HG03280 (cell line): ENCODE results near the gene PRM2.
A peak's percentile ranks its signal among the peaks of the same experiment; 100 is the strongest.
"Not testable (repeated sequence)": the region's sequence is repeated elsewhere in the genome, so short reads cannot be mapped to it uniquely, and the experiment has no call there.

Experiments used
- ATAC-seq: cut with Tn5 transposase; IDR thresholded peaks from one replicate; pipeline ENCODE4 v1.9.1; 2021; ENCODE audit warnings: mild to moderate bottlenecking, moderate library complexity; ENCODE audit not compliant: unreplicated experiment

PRM2 gene

DNA sequence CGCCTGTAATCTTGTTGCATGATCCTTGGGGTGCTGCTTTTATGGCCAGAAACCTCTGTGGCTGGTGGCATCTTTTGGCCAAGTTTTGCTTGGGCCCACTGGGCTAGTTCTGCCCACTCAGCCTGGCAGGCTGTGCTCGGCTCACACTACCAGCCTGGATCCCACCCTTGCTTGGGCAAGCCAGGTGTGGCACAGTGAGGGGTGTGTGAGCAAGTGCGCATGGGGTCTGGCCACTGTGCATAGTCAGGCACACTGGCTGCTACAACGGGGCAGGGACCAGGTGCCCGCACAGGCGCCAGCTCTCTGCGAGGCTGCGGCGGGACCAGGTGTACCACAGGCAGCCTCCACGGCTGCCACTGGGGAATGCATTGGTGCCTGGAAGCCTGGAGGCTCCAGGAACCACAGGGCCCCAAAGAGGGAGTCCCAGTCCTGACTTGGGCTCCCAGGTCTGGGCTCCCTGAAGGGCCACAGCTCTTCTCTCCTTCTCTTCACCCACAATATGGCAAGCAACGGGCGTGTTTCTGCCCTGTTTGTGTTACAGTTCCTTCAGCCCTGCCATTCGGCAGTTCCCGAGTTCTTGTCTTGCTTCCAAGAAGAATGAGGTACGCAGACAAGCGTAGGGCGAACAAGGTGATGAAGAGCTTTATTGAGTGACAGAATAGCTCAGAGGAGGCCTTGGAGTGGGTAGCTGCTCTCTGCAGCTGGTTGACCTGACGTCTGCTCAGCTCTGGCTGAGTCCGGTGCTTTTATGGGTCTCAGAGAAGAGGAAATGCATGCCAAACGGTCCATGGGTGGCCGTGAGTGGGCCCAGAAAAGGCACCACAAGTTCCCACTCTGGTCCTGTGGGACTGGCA, 31.6 kb upstream of the PRM2 start:
- ATAC-seq = no peak

DNA sequence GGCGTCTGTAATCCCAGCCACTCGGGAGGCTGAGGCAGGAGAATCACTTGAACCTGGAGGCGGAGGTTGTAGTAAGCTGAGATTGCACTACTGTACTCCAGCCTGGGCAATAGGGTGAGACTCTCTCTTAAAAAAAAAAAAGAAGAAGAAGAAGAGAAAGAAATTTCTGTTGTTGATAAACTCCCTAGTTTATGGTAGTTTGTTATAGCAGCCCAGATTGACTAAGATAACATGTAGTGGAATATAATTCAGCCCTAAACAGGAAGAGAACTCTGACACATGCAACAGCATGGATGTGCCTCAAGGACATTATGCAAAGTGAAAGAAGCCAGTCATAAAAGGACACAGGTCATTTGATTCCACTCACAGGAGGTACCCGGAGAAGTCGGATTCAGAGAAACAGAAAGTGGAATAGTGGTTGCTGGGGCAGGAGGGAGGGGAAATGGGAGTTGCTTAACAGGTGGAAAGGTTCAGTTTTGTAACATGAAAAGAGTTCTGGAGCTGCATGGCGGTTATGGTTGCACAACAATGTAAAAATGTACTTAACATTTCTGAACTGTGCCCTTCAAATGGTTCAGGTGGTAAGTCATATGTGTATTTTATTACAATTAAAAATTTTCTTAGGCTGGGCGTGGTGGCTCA, 30.8 kb upstream of the PRM2 start:
- ATAC-seq = no peak

DNA sequence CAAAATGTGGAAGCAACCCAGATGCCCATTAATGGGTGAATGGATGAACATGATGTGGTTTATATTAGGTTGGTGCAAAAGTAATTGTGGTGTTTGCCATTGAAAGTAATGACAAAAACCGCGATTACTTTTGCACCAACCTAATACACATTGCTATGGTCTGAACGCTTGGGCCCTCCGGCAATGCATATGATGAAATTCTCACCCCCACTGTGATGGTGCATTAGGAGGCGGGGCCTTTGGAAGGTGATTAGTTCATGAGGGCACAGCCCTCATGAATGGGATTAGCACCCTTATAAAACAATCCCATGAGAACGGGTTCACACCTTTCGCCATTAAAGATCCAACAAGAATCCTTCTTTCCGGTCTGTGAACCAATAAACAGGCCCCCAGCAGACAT, 30.1 kb upstream of the PRM2 start:
- ATAC-seq = no peak

DNA sequence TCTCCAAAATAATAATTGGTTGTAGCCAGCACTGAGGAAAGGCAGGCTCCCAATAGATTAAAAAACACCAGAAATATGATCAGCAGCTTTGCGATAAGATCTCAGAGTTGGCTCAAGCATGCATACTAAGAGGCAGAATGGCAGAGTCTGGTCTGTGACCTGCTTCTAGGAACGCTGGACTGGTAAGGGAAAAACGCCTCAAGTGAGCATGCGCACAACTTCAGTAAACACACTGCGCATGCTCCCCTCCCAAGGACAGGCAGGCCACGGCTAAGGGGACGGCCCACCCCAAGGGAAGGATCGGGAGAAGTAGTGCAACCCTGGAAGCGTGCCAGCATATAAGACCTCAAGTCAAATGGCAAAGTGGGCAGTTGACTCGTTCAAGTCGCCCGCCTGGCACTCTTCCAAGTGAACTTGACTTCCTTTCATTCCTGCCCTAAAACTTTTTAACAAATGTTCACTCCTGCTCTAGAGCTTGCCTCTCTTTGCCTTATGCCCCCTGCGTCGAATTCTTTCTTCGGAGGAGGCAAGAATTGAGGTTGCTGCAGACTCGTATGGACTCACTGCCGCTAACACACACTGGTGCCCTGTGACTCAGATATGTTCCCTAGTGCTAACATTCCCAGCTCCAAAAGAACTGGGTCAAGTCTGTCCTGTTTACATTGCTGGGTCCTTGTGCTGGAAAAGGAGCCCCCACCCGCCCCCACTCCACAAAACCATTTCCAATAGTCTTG, 27.3 kb upstream of the PRM2 start:
- no peak for ATAC-seq

DNA sequence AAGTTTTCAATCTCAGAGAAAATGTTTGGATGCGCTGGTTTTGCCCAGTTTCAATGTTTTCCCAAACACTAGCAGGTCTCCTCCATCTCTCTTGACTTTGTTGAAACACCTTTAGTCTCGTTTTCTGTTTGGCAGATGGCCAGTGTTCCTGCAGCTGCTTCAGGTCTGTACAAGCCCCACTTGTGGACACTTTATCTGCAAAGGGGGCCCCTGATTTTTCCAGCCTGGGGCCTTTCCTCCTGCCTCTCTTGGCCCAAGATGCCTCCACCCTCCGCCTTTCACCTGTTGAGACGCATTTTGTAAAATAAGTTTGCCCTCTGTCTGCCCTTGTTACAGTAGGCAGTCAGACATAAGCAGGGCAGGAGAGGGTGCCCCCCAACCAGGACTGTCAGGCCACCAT, 26.7 kb upstream of the PRM2 start:
- no peak for ATAC-seq

DNA sequence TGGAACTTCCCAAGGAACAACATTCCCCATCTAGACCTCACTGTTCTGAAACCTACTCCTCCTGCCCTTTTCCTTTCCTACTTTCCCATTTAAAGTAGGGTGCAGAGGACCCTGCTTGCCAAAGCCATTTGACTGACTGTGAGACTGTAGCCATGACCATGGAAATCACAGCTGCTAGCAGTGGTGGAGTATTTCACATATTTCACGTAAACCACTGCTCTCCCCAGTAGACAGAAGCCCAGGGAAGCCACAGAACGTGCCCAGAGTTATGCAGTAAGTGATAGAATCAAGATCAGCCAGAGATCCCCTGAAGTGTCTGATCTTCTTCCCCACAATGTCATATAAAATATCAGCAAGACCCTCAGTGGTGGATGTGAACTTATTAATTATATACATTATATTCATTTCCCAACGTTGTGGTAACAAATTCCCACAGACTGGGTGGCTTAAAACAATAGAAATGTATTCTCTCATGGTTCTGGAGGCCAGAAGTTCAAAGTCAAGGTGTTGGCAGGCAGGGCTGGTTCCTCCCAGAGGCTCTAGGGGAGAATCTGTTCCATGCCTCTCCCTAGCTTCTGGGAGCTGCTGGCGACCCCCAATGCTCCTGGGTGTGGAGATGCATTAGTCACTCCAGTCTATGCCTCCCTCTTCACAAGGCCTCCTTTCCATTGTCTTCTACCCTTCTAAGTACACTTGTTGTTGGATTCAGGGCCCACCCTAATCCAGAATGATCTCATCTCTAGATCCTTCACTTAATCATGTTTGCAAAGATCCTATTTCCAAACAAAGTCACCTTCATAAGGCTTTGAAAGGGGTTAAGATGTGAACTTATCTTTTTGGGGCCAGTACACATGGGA, 25.6 kb upstream of the PRM2 start:
- no peak for ATAC-seq

DNA sequence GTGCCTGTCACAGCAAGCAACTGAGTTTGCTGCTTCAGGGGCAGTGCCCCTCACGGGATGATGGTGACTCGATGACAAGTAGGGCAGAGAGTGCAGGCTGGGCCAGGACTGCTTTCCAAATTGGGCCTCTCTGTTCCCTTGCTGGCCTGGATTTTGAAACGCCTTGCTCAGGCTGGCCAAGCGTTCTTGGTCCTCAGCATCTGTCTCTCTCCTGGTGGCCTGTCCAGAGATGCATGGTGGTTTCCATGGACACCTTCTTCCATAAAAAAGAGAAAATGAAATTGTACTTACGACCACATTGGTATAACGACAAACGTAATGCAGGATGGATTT, 24.2 kb upstream of the PRM2 start:
- ATAC-seq = no peak

DNA sequence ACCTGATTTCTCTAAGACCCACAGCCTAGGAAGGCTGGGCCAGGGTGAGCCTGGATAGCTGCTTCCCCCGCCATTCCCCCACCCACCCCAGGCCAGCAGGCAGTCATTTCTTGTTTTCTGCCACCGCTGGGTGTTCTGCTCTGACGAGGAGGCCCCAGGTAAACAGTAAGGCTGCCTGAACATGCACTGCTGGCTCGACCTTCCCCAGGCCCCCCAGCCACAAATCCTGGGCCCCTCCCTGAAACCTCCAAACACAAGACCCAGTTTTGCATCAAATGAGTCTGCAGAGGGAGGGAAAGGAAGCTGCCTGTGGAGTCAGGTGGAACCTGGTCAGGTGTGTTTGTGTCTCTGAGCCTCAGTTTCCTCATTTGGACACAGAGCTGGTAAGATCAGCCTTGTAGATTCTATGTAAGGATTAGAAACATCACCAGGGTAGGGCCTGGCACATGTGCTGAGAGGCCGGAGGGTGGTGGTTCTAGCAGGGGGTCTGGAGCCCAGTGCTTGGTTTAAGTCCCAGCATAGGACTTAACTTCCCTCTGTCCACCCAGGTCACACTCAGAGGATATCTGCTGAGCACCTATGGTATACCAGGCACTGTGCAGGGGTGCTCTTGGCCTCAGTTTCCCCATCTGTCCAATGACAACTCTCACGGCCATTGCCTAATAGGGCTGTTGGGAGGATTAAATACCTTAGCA, 23.7 kb upstream of the PRM2 start:
- no peak for ATAC-seq

DNA sequence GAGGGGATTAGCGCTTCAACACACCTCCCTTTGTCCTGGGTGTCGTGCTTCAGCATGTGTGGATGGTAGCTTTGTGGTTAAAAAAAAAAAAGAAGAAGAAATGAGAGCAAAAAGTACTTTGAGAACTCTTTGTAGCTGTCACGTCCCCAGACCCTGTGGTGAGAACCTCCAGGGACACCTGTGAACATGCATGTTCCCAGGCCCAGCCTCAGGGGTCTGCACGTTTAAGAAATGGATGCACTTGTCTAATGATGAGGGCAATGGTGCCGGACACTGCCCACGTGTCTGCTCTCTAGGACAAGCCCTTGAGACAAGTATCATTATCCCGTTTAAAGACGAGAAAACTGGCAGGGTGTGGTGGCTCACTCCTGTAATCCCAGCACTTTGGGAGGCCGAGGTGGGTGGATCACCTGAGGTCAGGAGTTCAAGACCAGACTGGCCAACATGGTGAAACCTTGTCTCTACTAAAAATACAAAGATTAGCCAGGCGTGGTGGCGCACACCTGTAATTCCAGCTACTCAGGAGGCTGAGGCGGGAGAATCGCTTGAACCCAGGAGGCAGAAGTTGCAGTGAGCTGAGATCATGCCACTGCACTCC, 22.8 kb upstream of the PRM2 start:
- ATAC-seq = not testable (repeated sequence)

DNA sequence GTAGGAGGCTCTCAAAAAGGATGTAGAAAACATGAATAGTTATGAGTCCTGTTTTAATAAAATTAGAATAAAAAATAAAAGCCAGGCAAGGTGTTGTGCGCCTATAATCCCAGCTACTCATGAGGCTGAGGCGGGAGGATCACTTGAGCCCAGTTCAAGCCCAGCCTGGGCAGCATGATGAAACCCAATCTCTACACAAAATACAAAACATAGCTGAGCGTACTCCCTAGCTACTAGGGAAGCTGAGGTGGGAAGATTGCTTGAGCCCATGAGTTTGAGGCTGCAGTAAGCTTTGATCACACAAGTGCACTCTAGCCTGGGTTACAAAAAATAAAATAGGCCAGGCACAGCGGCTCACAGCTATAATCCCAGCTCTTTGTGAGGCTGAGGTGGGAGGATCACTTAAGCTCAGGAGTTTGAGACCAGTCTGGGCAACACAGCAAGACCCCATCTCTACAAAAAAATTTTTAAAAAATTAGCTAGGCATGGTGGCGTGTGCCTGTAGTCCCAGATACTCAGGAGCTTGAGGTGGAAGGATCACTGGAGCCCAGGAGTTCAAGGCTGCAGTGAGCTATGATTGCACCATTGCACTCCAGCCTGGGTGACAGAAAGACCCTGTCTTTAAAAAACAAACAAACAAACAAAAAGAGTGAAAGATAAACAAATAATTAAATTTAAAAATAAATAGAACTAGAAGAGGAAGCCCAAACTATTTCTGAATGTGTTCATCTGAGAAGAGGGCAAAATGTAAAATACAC, 22.0 kb upstream of the PRM2 start:
- ATAC-seq = peak; percentile 13

DNA sequence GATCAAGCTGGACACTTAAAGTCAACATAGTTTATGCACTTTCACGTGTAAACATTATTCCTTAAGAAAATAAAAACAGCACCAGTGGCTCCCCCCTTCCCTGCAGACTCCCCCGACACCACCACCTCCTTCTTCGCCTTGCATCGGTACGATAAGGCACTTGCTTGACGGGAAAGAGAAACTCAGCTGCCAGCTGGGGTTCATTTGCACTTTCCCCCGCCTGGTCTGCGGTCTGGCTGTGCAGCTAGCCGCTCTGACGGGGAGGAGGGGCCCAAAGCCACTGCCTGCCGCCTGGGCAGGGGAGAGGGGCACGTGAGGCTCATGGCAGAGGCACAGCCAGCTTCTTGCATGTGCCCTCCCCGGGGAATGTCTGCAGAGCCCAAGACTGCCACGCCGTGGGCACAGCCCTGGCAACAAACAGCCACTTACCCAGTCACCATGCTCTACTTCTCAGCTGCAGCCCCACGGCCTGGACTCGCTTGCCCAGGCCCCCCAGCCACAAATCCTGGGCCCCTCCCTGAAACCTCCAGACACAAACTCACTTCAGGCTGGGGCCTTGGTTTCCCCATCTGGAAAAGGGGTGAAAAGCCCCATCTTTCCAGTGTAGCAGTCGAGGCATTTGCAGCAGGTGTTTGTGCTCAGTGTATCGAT, 21.3 kb upstream of the PRM2 start:
- ATAC-seq = peak; percentile 74

DNA sequence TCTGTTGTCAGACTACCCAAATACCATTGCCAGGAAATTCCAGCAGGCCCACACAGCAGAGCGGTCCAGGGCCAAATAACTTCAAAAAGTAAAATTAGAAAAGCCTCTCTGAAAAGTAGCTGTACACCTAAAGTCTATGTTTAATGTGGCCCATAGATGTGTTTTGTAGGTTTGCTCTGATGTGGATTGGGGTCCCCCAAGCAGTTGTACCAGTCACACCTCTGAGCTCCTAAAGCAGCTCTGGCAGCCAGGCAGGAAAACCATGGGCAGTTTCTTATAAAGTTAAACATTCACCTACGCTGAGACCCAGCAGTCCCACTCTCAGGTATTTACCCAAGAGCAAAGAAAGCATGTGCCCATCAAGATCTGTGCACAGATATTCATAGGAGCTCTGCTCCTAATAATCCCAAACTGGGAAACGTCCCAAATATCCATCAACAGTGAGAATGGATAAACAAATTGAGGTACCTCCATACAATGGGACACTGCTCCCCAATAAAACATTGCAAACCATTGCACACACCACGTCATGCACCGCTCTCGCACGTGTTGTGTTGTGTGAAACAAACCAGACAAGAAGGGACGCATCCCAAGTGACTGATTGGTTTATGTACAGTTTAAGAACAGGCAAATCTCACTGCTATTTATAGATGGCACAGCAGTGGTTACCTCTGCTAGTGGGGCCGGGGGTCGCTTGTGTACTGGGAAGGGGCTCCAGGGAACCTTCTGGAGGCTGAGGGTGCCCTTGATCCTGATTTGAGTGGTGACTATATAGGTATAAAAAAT, 20.6 kb upstream of the PRM2 start:
- ATAC-seq = peak; percentile 28

DNA sequence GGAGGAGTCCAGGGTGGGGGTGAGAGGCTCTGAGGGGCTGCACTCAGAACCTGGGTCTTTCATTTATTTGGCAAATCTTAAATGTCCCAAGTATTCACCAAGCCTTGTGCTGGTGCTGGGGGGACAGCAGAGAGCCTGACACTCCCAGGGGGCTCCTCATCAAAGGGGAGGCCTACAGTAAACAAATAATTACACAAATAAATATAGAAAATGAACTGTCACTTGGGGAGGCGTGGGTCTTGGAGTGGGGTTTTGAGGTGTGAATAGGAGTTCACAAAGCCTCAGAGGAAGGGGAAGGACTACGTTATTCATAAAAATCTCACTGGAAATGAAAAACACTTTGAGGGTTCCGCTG, 20.0 kb upstream of the PRM2 start:
- ATAC-seq = no peak

DNA sequence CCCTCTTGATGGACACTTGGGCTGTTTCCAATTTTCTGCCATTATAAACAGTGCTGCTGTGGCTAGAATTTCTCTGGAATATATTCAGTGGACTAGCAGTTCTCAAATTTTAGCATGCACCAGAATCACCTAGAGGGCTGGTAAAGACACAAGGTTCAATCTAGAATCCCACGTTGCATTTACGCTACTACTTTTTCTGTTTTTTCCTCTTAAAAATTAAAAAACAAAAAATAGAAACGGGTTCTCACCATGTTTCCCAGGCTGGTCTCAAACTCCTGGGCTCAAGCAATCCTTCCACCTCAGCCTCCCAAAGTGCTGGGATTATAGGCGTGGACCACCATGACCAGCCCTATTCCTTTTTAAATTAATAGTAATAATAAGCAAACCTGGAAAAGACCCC, 19.4 kb upstream of the PRM2 start:
- ATAC-seq = no peak

DNA sequence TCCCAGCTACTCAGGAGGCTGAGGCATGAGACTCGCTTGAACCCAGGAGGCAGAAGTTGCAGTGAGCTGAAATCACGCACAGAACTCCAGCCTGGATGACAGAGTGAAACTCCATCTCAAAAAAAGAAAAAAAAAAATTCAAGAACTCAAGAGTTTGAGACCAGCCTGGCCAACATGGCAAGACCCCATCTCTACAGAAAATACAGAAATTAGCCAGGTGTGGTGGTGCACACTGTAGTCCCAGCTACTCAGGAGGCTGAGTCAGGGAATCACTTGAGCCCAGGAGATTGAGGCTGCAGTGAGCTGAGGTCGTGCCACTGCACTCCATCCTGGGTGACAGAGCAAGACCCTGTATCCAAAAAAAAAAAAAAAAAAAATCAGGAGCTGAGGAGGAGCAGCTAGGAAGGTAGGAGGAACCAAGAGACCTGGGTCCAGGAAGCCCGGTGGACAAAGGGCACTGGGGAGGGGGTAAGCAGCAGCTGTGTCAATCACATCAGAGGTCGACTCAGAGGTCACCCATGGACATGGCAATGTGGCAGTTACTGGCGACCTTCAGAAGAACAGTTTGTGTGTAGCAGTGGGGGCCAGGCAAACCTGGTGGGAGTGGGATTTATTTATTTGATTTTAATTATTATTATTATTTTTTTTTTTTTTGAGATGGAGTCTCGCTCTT, 15.9 kb upstream of the PRM2 start:
- ATAC-seq = no peak

DNA sequence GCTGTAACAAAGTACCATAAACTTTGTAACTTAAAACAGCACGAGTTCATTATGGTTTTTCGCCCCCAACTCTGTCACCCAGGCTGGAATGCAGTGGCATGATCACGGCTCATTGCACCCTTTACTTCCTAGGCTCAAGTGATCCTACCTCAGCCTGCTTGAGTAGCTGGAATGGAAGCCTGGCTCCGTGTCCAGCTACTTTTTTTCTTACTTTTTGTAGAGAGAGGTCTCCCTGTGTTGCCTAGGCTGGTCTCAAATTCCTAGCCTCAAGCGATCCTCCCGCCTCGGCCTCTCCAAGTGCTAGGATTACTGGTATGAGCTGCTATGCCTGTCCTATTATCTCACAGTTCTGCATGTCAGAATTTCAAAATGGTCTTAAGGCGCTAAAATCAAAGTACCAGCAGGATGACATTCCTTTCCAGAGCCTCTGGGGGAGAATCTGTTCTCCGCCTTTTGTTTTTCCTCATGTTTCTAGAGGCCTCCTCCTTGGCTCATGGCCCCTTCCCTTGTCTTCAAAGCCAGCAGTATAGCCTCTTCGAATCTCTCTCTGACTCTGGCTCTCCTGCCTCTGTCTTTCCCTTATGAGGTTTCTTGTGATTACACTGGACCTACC, 14.9 kb upstream of the PRM2 start:
- no peak for ATAC-seq
